Stimulated activated CD8-positive, alpha-beta memory T cell treated with anti-CD3 and anti-CD28 coated beads, Interleukin-12 subunit alpha, Interleukin-12 subunit beta, amount 100 ng/mL, for 4 hours (primary cell): ENCODE measurements around the gene C19orf33.
"Not testable (repeated sequence)": the region's sequence is repeated elsewhere in the genome, so short reads cannot be mapped to it uniquely, and the experiment has no call there.

Experiments used
- DNase-seq: peaks from one replicate; pipeline ENCODE4 v3.0.0-alpha.2; 2020; ENCODE audit warnings: low read depth

Gene C19orf33

DNA sequence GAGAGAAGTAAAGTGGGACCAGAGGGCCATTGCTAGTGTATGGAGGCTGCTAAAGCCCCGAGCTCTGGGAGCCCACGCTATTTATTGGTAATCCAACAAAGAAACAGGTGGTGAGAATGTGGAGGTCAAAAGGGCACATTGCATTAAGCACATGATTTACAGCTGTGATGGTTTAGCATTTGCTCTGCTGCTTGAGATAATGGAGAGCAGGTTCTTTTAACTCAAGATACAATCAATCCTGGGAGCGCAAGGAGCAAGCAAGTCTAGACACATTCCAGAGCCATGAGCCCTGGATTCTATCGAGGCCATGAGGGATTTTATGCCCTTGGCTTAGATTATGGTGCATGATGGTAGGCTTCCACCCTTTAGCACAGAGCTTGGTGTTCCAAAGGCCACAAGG is 35.0 kb downstream of the C19orf33 start:
- DNase-seq, result not testable (repeated sequence)

DNA sequence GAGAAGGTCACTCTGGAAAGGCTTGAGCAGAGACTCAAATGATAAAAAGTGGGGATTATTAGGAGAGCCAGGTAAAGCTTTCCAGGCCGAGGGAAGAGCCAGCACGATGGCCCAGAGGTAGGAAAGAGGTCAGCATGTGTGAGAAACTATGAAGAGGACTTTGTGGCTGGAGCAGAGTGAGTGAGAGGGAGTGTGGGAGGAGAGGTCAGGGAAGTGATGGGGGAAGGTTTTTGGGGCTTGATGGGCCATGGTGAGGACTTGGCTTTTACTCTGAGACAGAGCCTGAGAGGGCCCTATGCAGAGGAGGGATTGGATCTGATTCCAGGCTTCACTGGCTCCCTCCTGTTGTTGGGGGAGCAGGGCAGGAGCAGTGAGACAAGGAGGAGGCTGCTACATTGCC is 36.9 kb downstream of the C19orf33 start:
- no peak for DNase-seq

DNA sequence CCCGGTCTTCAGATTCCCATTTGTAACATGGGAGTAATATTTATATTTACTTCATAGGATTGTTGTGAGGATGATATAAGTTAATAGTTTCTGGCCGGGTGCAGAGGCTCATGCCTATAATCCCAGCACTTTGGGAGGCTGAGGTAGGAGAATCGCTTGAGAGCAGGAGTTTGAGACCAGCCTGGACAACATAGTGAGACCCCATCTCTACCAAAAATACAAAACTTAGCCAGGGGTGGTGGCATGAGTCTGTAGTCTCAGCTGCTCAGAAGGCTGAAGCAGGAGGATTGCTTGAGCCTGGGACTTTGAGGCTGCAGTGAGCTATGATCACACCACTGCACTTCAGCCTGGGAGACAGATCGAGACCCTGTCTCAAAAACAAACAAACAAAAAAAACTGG is 42.8 kb downstream of the C19orf33 start:
- no peak for DNase-seq

DNA sequence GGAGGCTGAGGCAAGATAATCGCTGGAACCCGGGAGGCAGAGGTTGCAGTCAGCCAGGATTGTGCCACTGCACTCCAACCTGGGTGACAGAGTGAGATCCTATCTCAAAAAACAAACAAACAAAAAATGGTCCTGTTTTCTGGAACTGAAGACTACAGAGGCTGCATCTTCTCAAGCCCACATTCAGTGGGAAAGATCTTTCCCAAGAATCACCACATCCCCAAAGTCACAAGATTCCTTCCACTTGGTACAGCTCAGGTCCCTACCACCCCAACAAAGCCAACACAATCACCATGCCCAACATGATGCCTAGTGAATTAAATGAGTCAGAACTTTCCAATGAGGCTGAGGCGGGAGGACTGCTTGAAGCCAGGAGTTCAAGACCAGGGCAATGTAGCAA is 46.8 kb downstream of the C19orf33 start:
- DNase-seq, result no peak

DNA sequence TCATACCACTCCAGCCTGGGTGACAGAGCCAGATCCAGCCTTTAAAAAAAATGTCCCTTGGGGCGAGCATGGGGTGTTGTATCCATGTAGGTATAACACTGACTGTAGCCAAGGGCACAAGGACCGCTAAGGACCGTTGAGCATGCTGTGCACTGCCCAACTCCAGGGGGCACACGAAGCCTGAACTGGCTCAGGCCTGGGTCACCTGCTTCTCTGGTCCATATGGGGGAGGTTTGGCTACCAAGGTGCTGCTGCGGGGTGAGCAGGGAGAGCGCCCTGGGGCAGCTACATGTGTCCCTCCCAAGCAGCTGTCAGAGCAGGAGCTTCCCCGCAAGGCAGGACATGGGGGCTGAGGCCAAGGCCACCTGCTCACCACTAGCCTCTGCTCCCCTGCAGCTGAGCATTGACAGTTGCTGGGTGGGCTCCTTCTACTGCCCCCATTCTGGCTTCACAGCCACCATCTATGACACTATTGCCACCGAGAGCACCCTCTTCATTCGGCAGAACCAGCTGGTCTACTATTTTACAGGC is 47.9 kb downstream of the C19orf33 start:
- no peak for DNase-seq

DNA sequence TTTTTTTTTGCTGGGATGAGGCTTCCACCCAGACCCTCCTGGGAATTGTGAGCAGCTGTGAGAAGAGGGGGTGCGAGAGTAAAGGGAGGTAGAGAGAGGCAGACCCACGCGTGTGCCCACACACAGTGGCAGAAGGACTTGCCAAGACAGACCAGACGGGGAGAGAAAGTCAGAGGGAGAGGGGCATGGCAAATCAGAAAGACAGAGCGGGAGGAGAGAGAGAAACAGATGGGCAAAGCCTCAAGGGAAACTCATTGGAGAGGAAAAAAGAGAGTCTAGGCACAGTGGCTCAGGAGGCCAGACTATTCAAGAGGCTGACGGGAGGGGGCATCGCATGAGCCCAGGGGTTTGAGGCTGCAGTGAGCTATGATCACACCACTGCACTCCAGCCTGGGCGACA is 48.6 kb downstream of the C19orf33 start:
- DNase-seq, result no peak
